Cardiac muscle cell (in vitro differentiated cells and primary cell): ENCODE data around the gene PIEZO2. TPM values are rescaled to one million over a fixed set of nuclear protein-coding genes. Genes with fewer than 3 reads are reported as not detected.
"Not testable (repeated sequence)": the region's sequence is repeated elsewhere in the genome, so short reads cannot be mapped to it uniquely, and the experiment has no call there.

Experiments used
- DNase-seq, 2 donors: peaks; one replicate each; pipeline versions ENCODE4 v3.0.0 to v3.0.0-alpha.2; 2010 to 2017; ENCODE audit warnings: low read depth in 1 of 2, low spot score in 1 of 2
- H3K27ac ChIP-seq: fragments of 200-600 bp; sonication (generic); 2 replicates; pipeline ENCODE4 v1.5.1; 2016
- H3K27me3 ChIP-seq: fragments of 200-600 bp; sonication (generic); 2 replicates; pipeline ENCODE4 v1.6.0; 2016; ENCODE audit warnings: control low read depth
- H3K36me3 ChIP-seq: fragments of 200-600 bp; sonication (generic); 2 replicates; pipeline ENCODE4 v1.5.1; 2016; ENCODE audit warnings: control low read depth
- H3K4me1 ChIP-seq: fragments of 200-600 bp; sonication (generic); 2 replicates; pipeline ENCODE4 v1.8.1; 2017; ENCODE audit warnings: low read depth, mild to moderate bottlenecking, mixed run types
- H3K4me3 ChIP-seq: fragments of 200-600 bp; sonication (generic); 2 replicates; pipeline ENCODE4 v1.5.1; 2016; ENCODE audit warnings: mild to moderate bottlenecking
- H3K9me3 ChIP-seq: fragments of 200-600 bp; sonication (generic); 2 replicates; pipeline ENCODE4 v1.5.1; 2017; ENCODE audit warnings: low read depth, mild to moderate bottlenecking, control low read depth
- polyA plus RNA-seq: library from polyadenylated mRNA; unstranded; fragments of >200 nt; fragmentation: Nextera tagmentation; extraction: Ambion mirVana; gene quantifications from 2 replicates; pipeline ENCODE4 v1.2.1, GENCODE V29; 2016
- total RNA-seq: library from RNA; depleted of rRNA; stranded (reverse); fragments of >200 nt; gene quantifications from 2 replicates; pipeline ENCODE4 v1.2.3, GENCODE V29; 2016
- TF ChIP-seq, protein P1 (sequence below): IDR thresholded peaks from 2 replicates; pipeline ENCODE4 v1.5.1; 2012; ENCODE audit warnings: low read depth, mild to moderate bottlenecking, low read length

The PIEZO2 gene
- total and polyA plus RNA-seq, 2 experiments from 2014 or later: 0.04 to 0.69 TPM

DNA sequence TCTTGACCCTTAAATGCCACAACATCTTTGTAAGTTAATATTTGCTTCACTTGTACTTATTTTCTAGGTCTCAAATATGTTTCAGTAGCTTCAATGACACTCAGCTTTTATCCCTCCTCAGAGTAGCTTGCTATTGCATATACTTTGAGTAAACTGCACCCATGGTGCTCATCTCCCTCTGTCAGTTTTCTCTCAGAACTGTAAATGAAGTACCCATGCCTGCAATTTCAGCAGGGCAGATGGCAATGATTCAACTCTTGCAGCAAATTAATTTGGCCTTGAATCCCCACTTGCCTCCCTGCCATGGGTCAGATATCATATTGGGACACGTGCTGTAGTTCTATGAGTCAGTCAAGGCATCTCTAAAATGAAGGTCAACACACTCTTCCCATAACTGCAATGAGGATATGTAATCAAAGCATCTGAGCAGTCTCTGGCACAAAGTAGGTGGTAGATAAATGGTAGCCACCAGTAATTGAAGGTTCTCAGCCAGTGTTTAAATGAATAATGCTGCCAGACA lies 225.8 kb downstream of the PIEZO2 start:
- peak in 1 of 2 donors; percentile 42 for DNase-seq
- Histone ChIP-seq H3K27ac (no peak overlapping the region), H3K4me1 (no peaks in the 10 kb centered on the region), H3K27me3 (no peaks in the 10 kb centered on the region), H3K36me3 (no peaks in the 10 kb centered on the region), H3K4me3 (no peak overlapping the region), H3K9me3 (no peaks in the 10 kb centered on the region)
- TF ChIP-seq, protein P1, sequence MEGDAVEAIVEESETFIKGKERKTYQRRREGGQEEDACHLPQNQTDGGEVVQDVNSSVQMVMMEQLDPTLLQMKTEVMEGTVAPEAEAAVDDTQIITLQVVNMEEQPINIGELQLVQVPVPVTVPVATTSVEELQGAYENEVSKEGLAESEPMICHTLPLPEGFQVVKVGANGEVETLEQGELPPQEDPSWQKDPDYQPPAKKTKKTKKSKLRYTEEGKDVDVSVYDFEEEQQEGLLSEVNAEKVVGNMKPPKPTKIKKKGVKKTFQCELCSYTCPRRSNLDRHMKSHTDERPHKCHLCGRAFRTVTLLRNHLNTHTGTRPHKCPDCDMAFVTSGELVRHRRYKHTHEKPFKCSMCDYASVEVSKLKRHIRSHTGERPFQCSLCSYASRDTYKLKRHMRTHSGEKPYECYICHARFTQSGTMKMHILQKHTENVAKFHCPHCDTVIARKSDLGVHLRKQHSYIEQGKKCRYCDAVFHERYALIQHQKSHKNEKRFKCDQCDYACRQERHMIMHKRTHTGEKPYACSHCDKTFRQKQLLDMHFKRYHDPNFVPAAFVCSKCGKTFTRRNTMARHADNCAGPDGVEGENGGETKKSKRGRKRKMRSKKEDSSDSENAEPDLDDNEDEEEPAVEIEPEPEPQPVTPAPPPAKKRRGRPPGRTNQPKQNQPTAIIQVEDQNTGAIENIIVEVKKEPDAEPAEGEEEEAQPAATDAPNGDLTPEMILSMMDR: no peak

DNA sequence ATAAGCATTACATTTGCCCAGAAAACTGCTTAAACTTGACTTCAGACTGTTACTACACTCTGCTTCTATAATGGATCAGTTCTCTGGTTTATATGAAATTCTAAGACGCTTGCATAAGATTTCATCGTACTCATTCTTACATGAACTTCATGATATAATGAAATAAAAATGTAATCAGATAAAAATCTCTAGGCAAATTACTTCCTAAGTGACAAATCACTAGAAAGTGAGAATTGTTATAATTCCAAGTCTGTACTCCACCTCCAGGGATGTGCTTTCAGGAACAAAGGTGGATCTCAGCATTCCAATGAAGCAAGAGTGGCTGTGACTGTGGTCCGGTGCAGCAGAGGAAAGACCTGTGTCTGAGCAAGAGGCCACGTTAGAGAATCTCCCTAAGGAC lies 226.2 kb downstream of the PIEZO2 start:
- TF ChIP-seq, protein P1: no peak
- H3K4me3 ChIP-seq: no peak overlapping the region
- H3K9me3 ChIP-seq: no peaks in the 10 kb centered on the region
- H3K27ac ChIP-seq: no peak overlapping the region
- DNase-seq: no peak
- H3K4me1 ChIP-seq: no peaks in the 10 kb centered on the region
- H3K36me3 ChIP-seq: no peaks in the 10 kb centered on the region
- H3K27me3 ChIP-seq: no peaks in the 10 kb centered on the region

DNA sequence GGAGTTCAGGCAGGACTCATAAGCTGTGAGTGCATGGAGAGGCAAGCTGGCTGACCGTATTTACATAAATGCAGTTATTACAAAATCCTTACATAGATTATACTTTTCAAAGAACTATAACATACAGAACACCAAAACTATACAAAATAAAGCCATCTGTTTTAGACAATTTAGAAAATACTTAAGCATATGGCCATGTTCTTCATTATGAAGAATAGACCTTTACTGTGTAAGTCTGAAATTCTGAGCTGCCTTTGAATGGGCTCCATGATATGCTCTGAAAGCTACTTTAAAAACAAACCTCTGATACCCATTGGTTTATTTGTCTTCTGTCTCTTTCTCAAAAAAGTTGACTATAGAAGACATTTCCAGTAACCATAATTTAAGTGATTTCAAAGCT lies 226.7 kb downstream of the PIEZO2 start:
- H3K27ac ChIP-seq, H3K9me3 ChIP-seq, H3K4me3 ChIP-seq, DNase-seq, H3K4me1 ChIP-seq, H3K27me3 ChIP-seq, H3K36me3 ChIP-seq: not testable (repeated sequence)

DNA sequence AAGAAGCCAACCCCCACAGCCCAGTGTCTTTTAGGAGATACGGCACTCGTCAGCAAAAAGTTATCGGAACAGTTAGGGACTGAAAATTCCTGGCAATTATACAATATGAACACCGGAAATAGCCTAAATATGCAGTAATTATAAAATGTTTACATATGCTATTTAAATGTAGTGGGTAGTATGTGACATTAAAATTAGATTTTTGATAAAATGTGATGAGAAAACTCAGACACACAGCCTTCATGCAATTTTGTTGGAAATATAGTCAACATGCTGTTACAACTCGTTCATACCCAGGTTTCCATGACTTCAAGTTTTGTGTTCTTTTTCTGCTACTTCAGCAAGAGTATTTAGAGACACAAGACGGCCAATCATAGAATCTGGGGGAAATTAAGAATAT lies 229.1 kb downstream of the PIEZO2 start:
- H3K9me3 ChIP-seq, H3K36me3 ChIP-seq, H3K27ac ChIP-seq, DNase-seq, H3K4me1 ChIP-seq, H3K4me3 ChIP-seq, H3K27me3 ChIP-seq: not testable (repeated sequence)

DNA sequence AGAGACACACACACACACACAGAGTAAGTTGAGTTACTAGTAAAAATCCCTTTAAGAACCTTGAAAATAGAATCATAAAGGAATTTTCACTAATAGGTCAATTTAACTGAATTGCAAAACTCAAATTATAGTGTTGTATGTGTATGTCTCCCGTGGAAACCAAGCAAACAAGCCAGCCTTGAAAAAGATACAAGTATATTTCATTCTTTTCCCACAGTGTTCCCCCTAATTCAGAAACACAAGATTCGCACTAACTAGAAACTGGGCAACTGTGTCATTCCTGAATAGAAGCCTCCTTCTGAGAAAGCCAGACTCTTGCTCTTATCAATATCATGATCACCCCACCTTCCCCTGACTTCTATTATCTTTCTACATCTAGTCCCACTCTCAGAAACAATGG lies 229.5 kb downstream of the PIEZO2 start:
- no peaks in the 10 kb centered on the region for H3K9me3 ChIP-seq
- no peaks in the 10 kb centered on the region for H3K4me1 ChIP-seq
- H3K4me3 ChIP-seq: no peak overlapping the region
- H3K27me3 ChIP-seq: no peaks in the 10 kb centered on the region
- TF ChIP-seq, protein P1: no peak
- no peaks in the 10 kb centered on the region for H3K36me3 ChIP-seq
- H3K27ac ChIP-seq: no peak overlapping the region
- no peak for DNase-seq

DNA sequence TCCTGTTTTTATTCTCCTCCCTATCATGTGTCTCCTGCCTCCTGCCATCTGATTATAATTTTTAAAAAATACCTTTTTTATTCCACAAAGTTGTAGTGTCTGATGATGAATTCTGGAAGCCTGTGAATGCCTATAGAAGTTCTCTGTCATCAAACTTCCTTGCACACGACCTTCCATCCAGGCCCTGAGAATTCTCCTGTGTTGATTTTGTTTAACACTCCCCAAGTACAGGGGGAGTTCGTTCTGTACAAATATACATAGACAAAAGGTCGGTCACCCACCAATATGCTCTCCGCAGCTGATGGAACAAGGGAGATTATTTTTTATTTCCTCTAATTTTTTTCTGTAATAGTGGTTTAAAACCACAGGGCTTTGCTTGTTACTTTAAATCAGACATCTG lies 232.5 kb downstream of the PIEZO2 start:
- Histone ChIP-seq H3K4me3 (no peak overlapping the region), H3K36me3 (no peaks in the 10 kb centered on the region), H3K4me1 (no peaks in the 10 kb centered on the region), H3K27ac (no peak overlapping the region), H3K27me3 (no peaks in the 10 kb centered on the region), H3K9me3 (no peaks in the 10 kb centered on the region)
- TF ChIP-seq, protein P1: no peak
- no peak for DNase-seq

DNA sequence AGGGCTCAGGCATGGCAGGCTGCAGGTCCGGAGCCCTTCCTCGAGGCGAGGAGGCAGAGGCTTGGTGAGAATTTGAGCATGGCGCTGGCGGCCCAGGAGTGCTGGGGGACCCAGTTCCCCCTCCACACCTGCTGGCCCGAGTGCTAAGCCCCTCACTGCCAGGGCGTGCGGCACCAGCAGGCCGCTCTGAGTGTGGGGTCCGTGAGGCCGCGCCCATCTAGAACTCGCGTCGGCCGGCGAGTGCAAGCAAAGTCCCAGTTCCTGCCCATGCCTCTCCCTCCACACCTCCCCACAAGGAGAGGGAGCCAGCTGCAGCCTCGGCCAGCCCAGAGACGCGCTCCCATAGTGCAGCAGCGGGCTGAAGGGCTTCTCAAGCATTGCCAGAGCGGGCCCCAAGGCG lies 233.0 kb downstream of the PIEZO2 start:
- no peaks in the 10 kb centered on the region for H3K9me3 ChIP-seq
- no peaks in the 10 kb centered on the region for H3K36me3 ChIP-seq
- H3K27me3 ChIP-seq: no peaks in the 10 kb centered on the region
- no peak overlapping the region for H3K4me3 ChIP-seq
- no peak for DNase-seq
- H3K4me1 ChIP-seq: no peaks in the 10 kb centered on the region
- TF ChIP-seq, protein P1: no peak
- no peak overlapping the region for H3K27ac ChIP-seq

DNA sequence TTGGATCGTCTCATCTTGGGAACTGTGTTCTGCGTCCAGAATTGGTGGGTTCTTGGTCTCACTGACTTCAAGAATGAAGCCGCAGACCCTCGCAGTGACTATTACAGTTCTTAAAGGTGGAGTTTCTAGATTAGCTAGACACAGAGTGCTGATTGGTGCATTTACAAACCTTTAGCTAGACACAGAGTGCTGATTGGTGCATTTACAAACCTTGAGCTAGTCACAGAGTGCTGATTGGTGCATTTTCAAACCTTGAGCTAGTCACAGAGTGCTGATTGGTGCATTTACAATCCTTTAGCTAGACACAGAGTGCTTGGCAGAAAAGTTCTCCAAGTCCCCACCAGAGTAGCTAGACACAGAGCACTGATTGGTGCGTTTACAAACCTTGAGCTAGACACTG lies 233.6 kb downstream of the PIEZO2 start:
- not testable (repeated sequence) for H3K9me3 ChIP-seq, H3K4me1 ChIP-seq, H3K36me3 ChIP-seq, DNase-seq, H3K27me3 ChIP-seq, H3K27ac ChIP-seq, H3K4me3 ChIP-seq

DNA sequence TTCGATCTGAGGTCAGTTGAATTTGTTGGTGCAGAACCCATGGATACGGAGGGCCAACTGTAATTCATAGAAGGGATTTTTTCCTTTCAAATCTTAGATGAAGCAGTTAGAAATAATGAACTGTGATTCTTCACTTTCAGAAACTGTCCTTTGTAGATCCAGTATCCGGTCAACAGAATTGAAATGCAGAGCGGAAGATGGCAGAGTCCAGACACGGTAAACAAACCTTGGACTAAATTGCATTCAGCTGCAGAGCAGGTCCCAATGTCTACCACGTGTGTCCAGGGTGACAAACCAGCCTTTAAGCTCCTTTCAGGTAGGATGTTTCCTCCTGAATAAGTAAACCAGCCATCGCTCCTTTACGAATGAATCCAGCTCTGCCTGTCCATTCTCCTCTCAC lies 234.8 kb downstream of the PIEZO2 start:
- H3K27me3 ChIP-seq, H3K27ac ChIP-seq, H3K4me3 ChIP-seq, H3K36me3 ChIP-seq, H3K4me1 ChIP-seq, DNase-seq, H3K9me3 ChIP-seq: not testable (repeated sequence)
